HG03571 (cell line): ENCODE data around the gene ADAMTSL2.

Source experiments
- ATAC-seq: cut with Tn5 transposase; IDR thresholded peaks from one replicate; pipeline ENCODE4 v1.9.1; 2021; ENCODE audit not compliant: unreplicated experiment

ADAMTSL2 gene

GRCh38 chr9:133618726-133619125, 84.2 kb downstream of the ADAMTSL2 start:
- ATAC-seq = no peak

DNA sequence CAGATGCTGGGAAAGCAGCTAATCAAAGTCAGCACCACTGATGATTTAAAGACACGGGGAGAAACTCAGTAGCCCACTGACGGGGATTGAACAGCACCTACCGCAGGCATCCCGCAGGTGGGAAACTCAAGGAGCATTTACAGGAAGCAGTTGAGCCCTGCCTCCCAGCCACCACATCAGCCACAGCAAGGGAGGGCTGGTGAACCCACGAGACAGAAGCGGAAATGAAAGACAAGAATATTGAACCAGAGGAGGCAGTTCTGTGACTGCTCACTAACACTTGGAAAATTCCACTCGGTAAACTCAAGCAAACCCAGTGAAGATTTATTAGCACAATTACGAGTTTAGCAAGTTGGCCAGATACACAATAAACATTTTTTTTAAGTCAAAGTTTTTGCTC, 85.3 kb downstream of the ADAMTSL2 start:
- no peak for ATAC-seq

- ATAC-seq = no peak
Measured at GRCh38 chr9:133621725-133622267, 87.3 kb downstream of the ADAMTSL2 start.

GRCh38 chr9:133622555-133622954, 88.1 kb downstream of the ADAMTSL2 start:
- ATAC-seq = no peak
